ENCODE measurements around the gene DUSP3.

GRCh38 chr17:43768943-43769342 lies 9.8 kb downstream of the DUSP3 start:
- TF ChIP-seq CTCF (IDR thresholded peaks at IDR 0.05; ENCODE audit: borderline replicate concordance, extremely low read depth, low read length, poor library complexity, severe bottlenecking) = no peak
- no peak for TF ChIP-seq EZH2 (IDR thresholded peaks at IDR 0.05; ENCODE audit: borderline replicate concordance, low read depth, low read length, severe bottlenecking)

Data from DND-41 (cell line).